ENCODE measurements around the gene FILIP1. TPM values are rescaled to one million over a fixed set of nuclear protein-coding genes. Genes with fewer than 3 reads are reported as not detected.
A peak's percentile ranks its signal among the peaks of the same experiment; 100 is the strongest.

Gene FILIP1, protein sequence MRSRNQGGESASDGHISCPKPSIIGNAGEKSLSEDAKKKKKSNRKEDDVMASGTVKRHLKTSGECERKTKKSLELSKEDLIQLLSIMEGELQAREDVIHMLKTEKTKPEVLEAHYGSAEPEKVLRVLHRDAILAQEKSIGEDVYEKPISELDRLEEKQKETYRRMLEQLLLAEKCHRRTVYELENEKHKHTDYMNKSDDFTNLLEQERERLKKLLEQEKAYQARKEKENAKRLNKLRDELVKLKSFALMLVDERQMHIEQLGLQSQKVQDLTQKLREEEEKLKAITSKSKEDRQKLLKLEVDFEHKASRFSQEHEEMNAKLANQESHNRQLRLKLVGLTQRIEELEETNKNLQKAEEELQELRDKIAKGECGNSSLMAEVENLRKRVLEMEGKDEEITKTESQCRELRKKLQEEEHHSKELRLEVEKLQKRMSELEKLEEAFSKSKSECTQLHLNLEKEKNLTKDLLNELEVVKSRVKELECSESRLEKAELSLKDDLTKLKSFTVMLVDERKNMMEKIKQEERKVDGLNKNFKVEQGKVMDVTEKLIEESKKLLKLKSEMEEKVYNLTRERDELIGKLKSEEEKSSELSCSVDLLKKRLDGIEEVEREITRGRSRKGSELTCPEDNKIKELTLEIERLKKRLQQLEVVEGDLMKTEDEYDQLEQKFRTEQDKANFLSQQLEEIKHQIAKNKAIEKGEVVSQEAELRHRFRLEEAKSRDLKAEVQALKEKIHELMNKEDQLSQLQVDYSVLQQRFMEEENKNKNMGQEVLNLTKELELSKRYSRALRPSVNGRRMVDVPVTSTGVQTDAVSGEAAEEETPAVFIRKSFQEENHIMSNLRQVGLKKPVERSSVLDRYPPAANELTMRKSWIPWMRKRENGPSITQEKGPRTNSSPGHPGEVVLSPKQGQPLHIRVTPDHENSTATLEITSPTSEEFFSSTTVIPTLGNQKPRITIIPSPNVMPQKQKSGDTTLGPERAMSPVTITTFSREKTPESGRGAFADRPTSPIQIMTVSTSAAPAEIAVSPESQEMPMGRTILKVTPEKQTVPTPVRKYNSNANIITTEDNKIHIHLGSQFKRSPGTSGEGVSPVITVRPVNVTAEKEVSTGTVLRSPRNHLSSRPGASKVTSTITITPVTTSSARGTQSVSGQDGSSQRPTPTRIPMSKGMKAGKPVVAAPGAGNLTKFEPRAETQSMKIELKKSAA (N-terminal part only)
- total RNA-seq (2012; rRNA removed) (under 0.01 TPM in 2 replicates), polyA plus RNA-seq (2012; rRNA removed) (0.03 TPM in 1 of 2 replicates, not detected in the other), Bru-seq, nascent RNA (percentile 13 among the genes with signal in this experiment), BruChase-seq, experiment 1, labeled RNA remaining after a 6-hour chase (percentile 12 among the genes with signal in this experiment), BruChase-seq, experiment 2, labeled RNA remaining after a 2-hour chase (percentile 9 among the genes with signal in this experiment)
- polyA plus RNA-seq (2012; cell fraction: cytosol; rRNA removed), result 0.01 and 0.02 TPM in 2 replicates
- 0.01 TPM in 1 of 2 replicates, not detected in the other for polyA plus RNA-seq (2012; cell fraction: nucleus; rRNA removed; ENCODE audit: low replicate concordance)
- long read RNA-seq, partial matches to known transcripts, result 0 of 2 reads
- long read RNA-seq, other reads (novel, unspliced or antisense), result 2 of 2 reads

DNA sequence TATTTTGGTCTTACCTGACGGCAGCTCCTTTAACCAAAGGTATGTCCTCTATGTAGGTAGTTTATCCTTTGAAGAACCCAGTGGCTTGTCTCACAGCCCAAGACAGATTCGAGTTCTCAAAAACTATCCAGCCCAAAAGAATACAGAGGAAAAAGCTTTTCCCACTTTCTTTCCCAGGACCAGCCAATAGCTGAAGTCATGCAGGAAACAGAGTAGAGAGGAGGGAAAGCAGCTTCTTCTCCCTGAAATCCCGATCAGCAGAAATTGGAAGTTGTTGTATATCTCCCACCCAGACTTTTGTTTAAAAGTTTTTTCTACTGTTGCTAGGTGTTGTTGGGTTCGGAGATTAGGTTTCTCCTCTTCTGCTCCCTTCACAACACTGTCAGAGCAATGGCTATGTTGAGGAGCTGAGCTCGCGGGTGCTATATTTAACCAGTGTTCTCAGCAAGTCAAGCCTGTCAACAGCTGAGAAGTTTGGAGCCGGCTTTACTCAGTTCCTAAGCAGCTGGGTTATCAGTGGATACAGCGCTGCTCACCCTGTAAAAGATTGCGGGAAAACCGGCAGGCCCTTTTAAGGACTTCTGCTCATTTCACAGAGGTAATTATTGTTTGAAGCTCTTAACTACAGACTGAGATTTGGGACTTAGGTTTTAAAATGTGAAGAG is at the start of gene FILIP1:
Gene FILIP1, minus strand, starts transcription at position 401 of the 665 bp plus-strand sequence. CDS start 78,828 bp downstream, outside the sequence.
- Histone ChIP-seq H3K4me2 (ENCODE audit: low read depth, low read length) (peak within 1 kb of the TSS; percentile 71), H3K9ac (ENCODE audit: low read depth, low read length) (0 out of 2 replicates have a peak within 1 kb of the TSS, but pooled peaks have one; percentile 24)
- dilution Hi-C loops (cut with HindIII; ENCODE audit: low sequenced_read_pairs, unreplicated experiment), result no loop called here

More for the DNA sequence above, at the start of gene FILIP1:
- BruUV-seq (replicated peaks), result no TSS peak
- ATAC-seq (ENCODE audit: low read depth) (peak; percentile 85), DNase-seq (peak; percentile 56)
- TF ChIP-seq RFX5 (IDR thresholded peaks at IDR 0.05; ENCODE audit: low read depth, low read length) (no peak), MXI1 (IDR thresholded peaks at IDR 0.05; ENCODE audit: borderline replicate concordance, low read depth, low read length) (no peak), RCOR1 (IDR thresholded peaks at IDR 0.05; ENCODE audit: insufficient replicate concordance, low read length) (no peak), NFE2L2 (IDR thresholded peaks at IDR 0.05; ENCODE audit: low read depth, low read length) (no peak), POLR2A (IDR thresholded peaks at IDR 0.05; ENCODE audit: low read depth, low read length) (no peak)
- H3K79me1 ChIP-seq (ENCODE audit: low read depth in 1 of 2, low read length in 2 of 2), result no peaks in the 10 kb centered on the region
- peak within 1 kb of the TSS; percentile 49; the same call in 2 of the 3 replicates for H2BK15ac ChIP-seq (ENCODE audit: low read depth, low read length)
- no peak within 1 kb of the TSS for H3K18ac ChIP-seq (ENCODE audit: low read depth, low read length)
- H3K4me3 ChIP-seq (ENCODE audit: insufficient read depth, low read depth, low read length), result peak within 1 kb of the TSS; percentile 22; the same call in 1 of the 2 replicates
- no peak within 1 kb of the TSS for H3K4ac ChIP-seq (ENCODE audit: low read depth, low read length)
- H3K14ac ChIP-seq (replicated peaks; ENCODE audit: low read depth, low read length), result no peak within 1 kb of the TSS; the same call in 1 of the 2 replicates
- no peak within 1 kb of the TSS for H4K91ac ChIP-seq (ENCODE audit: insufficient read depth, low read depth, low read length)
- no peak within 1 kb of the TSS for H2AK9ac ChIP-seq (replicated peaks; ENCODE audit: low read depth, low read length, poor library complexity)
- no peak within 1 kb of the TSS for H2BK20ac ChIP-seq (ENCODE audit: low read depth, low read length)
- no peak within 1 kb of the TSS for H3K27ac ChIP-seq (ENCODE audit: insufficient read depth, low read length)
- H3K23ac ChIP-seq (ENCODE audit: low read depth, low read length), result peak within 1 kb of the TSS; percentile 44
- 0% methylated on average over 1 of the region's 10 CpGs; no CpG with 5 or more reads in 1 of the 2 experiments for WGBS, 2 experiments (ENCODE audit: extremely low coverage in 2 of 2, insufficient read length in 1 of 2)
- H2AFZ ChIP-seq (replicated peaks; ENCODE audit: low read length, poor library complexity), result peak within 1 kb of the TSS; percentile 33
- H3K27me3 ChIP-seq (ENCODE audit: control insufficient read depth, insufficient read depth, low read length), result no peaks in the 10 kb centered on the region
- POLR2A ChIA-PET (ENCODE audit: unreplicated experiment), result no interaction called here
- in situ Hi-C loops (cut with MboI; ENCODE audit: low sequenced_read_pairs), result no loop called here
- H4K20me1 ChIP-seq (ENCODE audit: insufficient read depth, low read length), result no peaks in the 10 kb centered on the region
- H2BK5ac ChIP-seq (ENCODE audit: low read depth, low read length, poor library complexity, severe bottlenecking), result no peak within 1 kb of the TSS
- peak within 1 kb of the TSS in 1 of 2 experiments; percentile 7; a peak in 1 of 4 replicates for H4K8ac ChIP-seq (ENCODE audit: low read depth in 2 of 2, low read length in 2 of 2)
- CTCF ChIA-PET, result interaction anchor here (1.2 to 1.4 kb wide), 2 partner anchors 11 to 34 kb away, joined by 3 read pairs; no protein-coding TSS in a partner anchor
- H3K4me1 ChIP-seq (ENCODE audit: control insufficient read depth, insufficient read depth, low read length), result peaks cover 3% of the 10 kb centered on the region; the same call in 1 of the 2 replicates
- H3K56ac ChIP-seq (ENCODE audit: extremely low read depth, insufficient read depth, low read length), result no peak within 1 kb of the TSS
- no peaks in the 10 kb centered on the region for H3K36me3 ChIP-seq (ENCODE audit: control insufficient read depth, insufficient read depth, low read length)
- H4K5ac ChIP-seq (ENCODE audit: low read depth, low read length), result no peak within 1 kb of the TSS
- peak within 1 kb of the TSS; percentile 66; the same call in 1 of the 2 replicates for H2BK120ac ChIP-seq (ENCODE audit: low read depth, low read length)
- no peaks in the 10 kb centered on the region for H3K9me3 ChIP-seq (ENCODE audit: control insufficient read depth, insufficient read depth, low read length)
- H2AK5ac ChIP-seq (ENCODE audit: low read depth, low read length), result no peak within 1 kb of the TSS
- intact Hi-C loops (cut with micrococcal nuclease), result no loop called here
- H3K9me1 ChIP-seq (ENCODE audit: insufficient read depth, low read length), result no peaks in the 10 kb centered on the region

Data from IMR-90 (cell line).